ENCODE measurements around the gene ERGIC2. TPM values are rescaled to one million over a fixed set of nuclear protein-coding genes. Genes with fewer than 3 reads are reported as not detected.

ERGIC2 gene
- total RNA-seq, 1 experiment from 2014 or later: 69.8 TPM

- Mint-ChIP-seq H3K36me3 (ENCODE audit: insufficient read depth in 1 of 3, low read depth in 3 of 3) (peaks cover 4 to 18% (median 6%) of the 10 kb centered on the region in 3 experiments; a peak in 4 of 7 replicates), H3K27ac (no peak overlapping the region; a peak in 1 of 7 replicates), H3K4me3 (no peak overlapping the region), H3K4me1 (peaks cover 0 to 6% of the 10 kb centered on the region in 2 experiments; a peak in 1 of 4 replicates), H3K9me3 (peaks cover 8 to 10% of the 10 kb centered on the region in 2 experiments; a peak in 3 of 5 replicates), H3K27me3 (ENCODE audit: low read depth) (no peaks in the 10 kb centered on the region; the same call in 1 of the 2 replicates)
- no peak for DNase-seq
- no peak overlapping the region for H2BK20ac ChIP-seq (ENCODE audit: low read depth, low read length, poor library complexity, severe bottlenecking)
- no peak overlapping the region for H3K27ac ChIP-seq (ENCODE audit: insufficient read length, low read depth, low read length)
- H3K79me2 ChIP-seq (ENCODE audit: insufficient read depth, low read length): no peaks in the 10 kb centered on the region
- no peaks in the 10 kb centered on the region for H4K20me1 ChIP-seq (ENCODE audit: control insufficient read depth, insufficient read depth, insufficient read length)
- no peak overlapping the region for H3K23ac ChIP-seq (ENCODE audit: insufficient read length, low read depth, low read length)
- H3K18ac ChIP-seq (ENCODE audit: insufficient read length, low read depth, low read length): no peak overlapping the region
- H2AK5ac ChIP-seq (ENCODE audit: insufficient read length, low read length): no peak overlapping the region
- no peak overlapping the region for H3T11ph ChIP-seq (ENCODE audit: low read length)
- H2AFZ ChIP-seq (ENCODE audit: low read length): no peak overlapping the region
- no peak overlapping the region for H2BK5ac ChIP-seq (ENCODE audit: insufficient read length, low read length)
- no peak overlapping the region for H3K9ac ChIP-seq (ENCODE audit: extremely low read depth, insufficient read length, low read length)
- no peak overlapping the region for H3K4me2 ChIP-seq (ENCODE audit: insufficient read depth, insufficient read length, low read length)
- H3K4ac ChIP-seq (ENCODE audit: low read depth, low read length): no peak overlapping the region
- H3K14ac ChIP-seq (ENCODE audit: insufficient read depth, low read length): no peak overlapping the region
- H3K79me1 ChIP-seq (ENCODE audit: insufficient read depth, low read depth, low read length, poor library complexity, severe bottlenecking): no peaks in the 10 kb centered on the region
- no peak overlapping the region for H4K91ac ChIP-seq (ENCODE audit: insufficient read length, low read depth, low read length)
- H4K5ac ChIP-seq (ENCODE audit: insufficient read length, low read depth, low read length): no peak overlapping the region
- whole genome bisulfite sequencing (ENCODE audit: extremely low coverage, insufficient read length, low lambda C conversion rate): 100% methylated on average over 1 of the region's 1 CpG
- no peaks in the 10 kb centered on the region for H3K27me3 ChIP-seq (ENCODE audit: insufficient read depth, low read length)
- H2BK15ac ChIP-seq (ENCODE audit: low read depth, low read length): no peak overlapping the region
- no peak overlapping the region for H4K8ac ChIP-seq (replicated peaks; ENCODE audit: insufficient read length, low read depth, low read length)
- H3K4me1 ChIP-seq (ENCODE audit: insufficient read depth, low read length): no peaks in the 10 kb centered on the region
- no peak overlapping the region for H2BK12ac ChIP-seq (ENCODE audit: insufficient read length, low read depth, low read length)
- no peaks in the 10 kb centered on the region for H3K23me2 ChIP-seq (ENCODE audit: insufficient read length, low read depth, low read length, poor library complexity, severe bottlenecking)
- H2BK120ac ChIP-seq (ENCODE audit: low read depth, low read length, poor library complexity, severe bottlenecking): no peak overlapping the region
- H3K9me3 ChIP-seq (ENCODE audit: control insufficient read depth, low read depth, low read length): no peaks in the 10 kb centered on the region
- TF ChIP-seq, protein P1, sequence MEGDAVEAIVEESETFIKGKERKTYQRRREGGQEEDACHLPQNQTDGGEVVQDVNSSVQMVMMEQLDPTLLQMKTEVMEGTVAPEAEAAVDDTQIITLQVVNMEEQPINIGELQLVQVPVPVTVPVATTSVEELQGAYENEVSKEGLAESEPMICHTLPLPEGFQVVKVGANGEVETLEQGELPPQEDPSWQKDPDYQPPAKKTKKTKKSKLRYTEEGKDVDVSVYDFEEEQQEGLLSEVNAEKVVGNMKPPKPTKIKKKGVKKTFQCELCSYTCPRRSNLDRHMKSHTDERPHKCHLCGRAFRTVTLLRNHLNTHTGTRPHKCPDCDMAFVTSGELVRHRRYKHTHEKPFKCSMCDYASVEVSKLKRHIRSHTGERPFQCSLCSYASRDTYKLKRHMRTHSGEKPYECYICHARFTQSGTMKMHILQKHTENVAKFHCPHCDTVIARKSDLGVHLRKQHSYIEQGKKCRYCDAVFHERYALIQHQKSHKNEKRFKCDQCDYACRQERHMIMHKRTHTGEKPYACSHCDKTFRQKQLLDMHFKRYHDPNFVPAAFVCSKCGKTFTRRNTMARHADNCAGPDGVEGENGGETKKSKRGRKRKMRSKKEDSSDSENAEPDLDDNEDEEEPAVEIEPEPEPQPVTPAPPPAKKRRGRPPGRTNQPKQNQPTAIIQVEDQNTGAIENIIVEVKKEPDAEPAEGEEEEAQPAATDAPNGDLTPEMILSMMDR (conservative IDR thresholded peaks at IDR 0.05): no peak
- H3K56ac ChIP-seq (ENCODE audit: insufficient read length, low read depth, low read length): no peak overlapping the region
Observed at GRCh38 chr12:29287622-29288021, 93.3 kb downstream of the ERGIC2 start.

Other genes starting within 250 kb of the ERGIC2 start
- 17.9 and 22.1 TPM in 2 replicates for gene FAR2, start 231.9 kb downstream of the ERGIC2 start, total RNA-seq (2021)
- gene OVCH1, start 116.5 kb upstream of the ERGIC2 start, total RNA-seq (2021): not detected in 2 replicates